Measurements from ENCODE around the gene PITX2.

The PITX2 gene

GRCh38 chr4:110621839-110622751 lies 782 bp downstream of the PITX2 start:
- no peak for DNase-seq

GRCh38 chr4:110621328-110621812 lies 1.5 kb downstream of the PITX2 start:
- DNase-seq, result no peak

- no peak for DNase-seq
Observed at GRCh38 chr4:110620691-110621327, 2.1 kb downstream of the PITX2 start.

GRCh38 chr4:110620322-110620690 lies 2.6 kb downstream of the PITX2 start:
- no peak for DNase-seq

GRCh38 chr4:110619463-110620247 lies 3.2 kb downstream of the PITX2 start:
- DNase-seq, result no peak

- DNase-seq, result no peak
Observed at GRCh38 chr4:110618581-110619462, 4.1 kb downstream of the PITX2 start.

- no peak for DNase-seq
Observed at GRCh38 chr4:110617646-110618580, 5.0 kb downstream of the PITX2 start.

- DNase-seq, result no peak
Observed at GRCh38 chr4:110617075-110617640, 5.7 kb downstream of the PITX2 start.

- DNase-seq, result no peak
Observed at GRCh38 chr4:110616238-110617074, 6.4 kb downstream of the PITX2 start.

- no peak for DNase-seq
Observed at GRCh38 chr4:110615353-110616237, 7.3 kb downstream of the PITX2 start.

GRCh38 chr4:110614976-110615352 lies 7.9 kb downstream of the PITX2 start:
- DNase-seq, result no peak

- no peak for DNase-seq
Observed at GRCh38 chr4:110614173-110614963, 8.5 kb downstream of the PITX2 start.

- no peak for DNase-seq
Observed at GRCh38 chr4:110613745-110614144, 9.1 kb downstream of the PITX2 start.

GRCh38 chr4:110612631-110613269 lies 10.1 kb downstream of the PITX2 start:
- DNase-seq, result no peak

- no peak for DNase-seq
Observed at GRCh38 chr4:110611968-110612447, 10.9 kb downstream of the PITX2 start.

- DNase-seq, result no peak
Observed at GRCh38 chr4:110610940-110611831, 11.7 kb downstream of the PITX2 start.

Measured in midbrain (tissue), 1 donor.